NK-92 treated with Interleukin-12 subunit alpha and Interleukin-12 subunit beta, amount 100 ng/mL, for 24 hours (cell line): ENCODE results near the gene MAP3K3.

Source experiments
- DNase-seq: peaks from one replicate; lab custom pipeline; 2025; lab: John Stamatoyannopoulos, UW

Gene MAP3K3

DNA sequence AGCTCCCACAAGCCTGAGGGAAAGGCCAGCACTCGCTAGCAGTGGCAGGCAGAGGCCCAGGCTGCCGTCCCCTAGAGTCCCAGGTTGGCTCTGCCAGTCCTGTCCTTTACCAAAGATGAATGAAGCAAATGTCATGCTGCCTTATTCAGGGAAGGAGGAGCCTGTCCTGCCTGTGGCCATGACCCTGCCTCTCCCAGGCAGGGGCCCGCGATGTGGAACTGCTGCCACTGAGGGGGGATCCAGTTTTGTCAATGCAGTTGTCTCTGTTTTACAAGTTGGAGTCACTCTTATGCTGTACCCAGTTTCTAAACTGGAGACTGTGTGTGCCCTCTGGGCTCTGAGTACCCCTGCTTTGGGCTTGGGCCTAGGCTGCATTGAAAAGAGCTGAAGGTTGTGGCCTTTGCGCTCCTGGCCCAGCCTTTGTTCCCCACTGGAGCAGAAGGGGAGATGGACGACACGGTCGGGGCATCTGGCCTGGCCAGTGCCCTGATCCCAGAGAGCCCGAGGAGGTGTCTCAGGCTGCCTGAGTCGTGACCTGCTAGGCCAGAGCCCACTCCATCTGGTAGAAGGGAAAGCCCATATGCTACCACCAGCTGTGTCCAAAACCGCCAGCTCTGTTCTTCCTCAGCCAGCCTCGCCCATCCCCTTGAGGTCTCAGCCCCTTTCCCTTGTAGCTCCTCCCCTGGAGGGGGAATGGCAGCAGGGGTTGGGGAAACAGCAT, 72.2 kb downstream of the MAP3K3 start:
- DNase-seq: no peak

DNA sequence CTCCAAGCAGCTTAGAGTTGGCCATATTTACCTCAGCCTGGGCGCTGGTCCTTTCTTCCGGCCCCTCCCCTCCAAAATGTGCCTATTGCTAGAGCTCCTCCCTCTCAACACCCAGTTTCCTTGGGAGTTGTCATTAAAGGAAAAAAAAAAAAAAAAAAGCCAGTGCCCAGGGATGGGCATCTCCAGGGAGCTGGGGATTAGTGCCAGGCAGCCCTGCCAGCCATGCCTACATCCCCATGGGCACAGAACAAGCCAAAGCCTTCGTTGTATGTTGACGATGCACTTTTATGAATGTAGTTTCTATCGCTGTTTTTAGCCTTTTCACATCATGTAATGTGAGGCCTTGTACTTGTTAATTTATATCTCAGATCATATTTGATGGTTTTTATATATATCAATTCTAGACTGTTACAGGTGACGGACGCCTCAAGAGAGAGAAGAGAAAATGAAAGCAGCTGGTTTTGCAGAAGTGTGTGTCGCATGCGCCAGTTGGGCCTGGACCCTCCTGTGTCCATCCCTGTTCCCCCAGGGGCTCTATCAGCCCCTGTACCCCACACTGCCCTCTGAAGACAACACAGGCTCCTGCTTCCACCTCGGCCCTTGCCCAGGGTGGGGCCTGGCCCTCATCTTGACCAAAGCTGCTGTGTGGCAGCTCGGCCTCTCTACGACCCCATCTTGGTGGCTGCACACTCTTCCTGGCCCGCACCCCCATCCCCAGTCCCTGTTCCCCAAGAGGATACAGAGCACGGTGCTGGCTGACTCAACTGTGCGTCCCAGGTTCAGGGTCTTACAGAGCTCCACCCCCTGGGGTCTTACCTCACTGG, 72.9 kb downstream of the MAP3K3 start:
- DNase-seq: no peak

DNA sequence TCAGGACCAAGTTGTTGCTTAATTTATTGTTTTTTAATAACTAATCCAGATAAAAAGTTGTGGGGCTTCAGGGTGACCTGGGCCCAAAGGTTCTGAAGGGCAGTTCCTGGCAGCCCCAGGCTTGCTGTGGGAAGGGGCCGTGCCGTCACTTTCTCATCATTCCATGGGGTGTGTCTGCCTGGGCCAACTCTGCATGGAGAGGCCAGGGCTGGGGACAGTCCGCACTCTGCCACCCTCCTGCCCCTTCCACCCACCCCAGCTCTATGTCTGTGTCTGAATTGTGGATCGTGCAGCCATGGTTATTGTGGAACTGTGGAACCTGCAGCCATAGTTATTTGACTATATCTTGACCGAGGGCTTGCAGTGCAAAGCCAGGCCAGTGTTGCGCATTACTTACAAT, 73.7 kb downstream of the MAP3K3 start:
- DNase-seq: no peak

GRCh38 chr17:63696381-63696961, 74.3 kb downstream of the MAP3K3 start:
- DNase-seq: no peak

DNA sequence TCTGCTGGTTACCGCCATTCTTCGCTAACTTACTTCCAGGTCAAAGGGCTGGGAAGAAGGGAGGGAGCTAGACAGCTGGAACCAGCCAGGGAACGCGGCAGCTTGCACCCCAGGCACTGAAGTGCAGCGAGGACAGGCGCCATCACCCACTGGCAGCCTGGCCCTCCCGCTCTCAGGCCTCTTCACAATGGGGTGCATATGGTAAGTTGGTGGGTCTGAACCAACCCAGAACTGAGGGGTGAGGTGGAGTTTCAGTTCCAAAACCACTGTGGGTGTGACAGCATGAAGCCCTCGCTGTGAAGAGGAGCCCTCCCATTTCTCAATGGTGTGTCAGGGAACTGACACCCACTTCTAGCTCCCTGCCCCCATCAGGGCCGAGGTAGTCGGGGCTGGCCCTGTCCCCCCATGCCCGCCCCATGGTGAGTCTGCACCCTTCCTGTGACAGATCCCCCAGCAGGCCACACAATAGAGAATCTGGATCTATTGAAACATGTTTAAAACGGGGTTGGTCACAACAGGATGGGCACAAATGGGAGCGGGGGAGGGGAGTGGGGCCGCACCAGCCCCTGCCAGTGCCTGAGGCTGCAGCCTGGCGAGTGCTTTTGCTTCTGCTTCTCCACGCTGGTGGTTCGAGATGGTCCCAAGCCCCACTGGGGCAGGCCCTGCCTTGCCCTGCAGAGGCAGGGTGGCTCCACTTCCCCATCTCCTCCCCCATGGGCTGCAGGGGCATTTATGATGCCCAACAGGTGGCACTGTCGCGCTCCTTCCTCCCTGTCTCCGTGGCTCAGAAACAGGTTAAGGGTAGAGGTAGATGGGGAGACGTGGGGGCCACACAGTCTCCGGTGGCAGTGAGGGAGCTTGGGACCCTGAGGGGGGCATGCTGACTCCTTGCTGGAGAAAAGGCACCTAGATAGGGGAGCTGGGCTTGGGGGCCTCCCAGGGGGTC, 75.4 kb downstream of the MAP3K3 start:
- DNase-seq: peak; percentile 37

GRCh38 chr17:63698381-63698885, 76.2 kb downstream of the MAP3K3 start:
- DNase-seq: no peak

DNA sequence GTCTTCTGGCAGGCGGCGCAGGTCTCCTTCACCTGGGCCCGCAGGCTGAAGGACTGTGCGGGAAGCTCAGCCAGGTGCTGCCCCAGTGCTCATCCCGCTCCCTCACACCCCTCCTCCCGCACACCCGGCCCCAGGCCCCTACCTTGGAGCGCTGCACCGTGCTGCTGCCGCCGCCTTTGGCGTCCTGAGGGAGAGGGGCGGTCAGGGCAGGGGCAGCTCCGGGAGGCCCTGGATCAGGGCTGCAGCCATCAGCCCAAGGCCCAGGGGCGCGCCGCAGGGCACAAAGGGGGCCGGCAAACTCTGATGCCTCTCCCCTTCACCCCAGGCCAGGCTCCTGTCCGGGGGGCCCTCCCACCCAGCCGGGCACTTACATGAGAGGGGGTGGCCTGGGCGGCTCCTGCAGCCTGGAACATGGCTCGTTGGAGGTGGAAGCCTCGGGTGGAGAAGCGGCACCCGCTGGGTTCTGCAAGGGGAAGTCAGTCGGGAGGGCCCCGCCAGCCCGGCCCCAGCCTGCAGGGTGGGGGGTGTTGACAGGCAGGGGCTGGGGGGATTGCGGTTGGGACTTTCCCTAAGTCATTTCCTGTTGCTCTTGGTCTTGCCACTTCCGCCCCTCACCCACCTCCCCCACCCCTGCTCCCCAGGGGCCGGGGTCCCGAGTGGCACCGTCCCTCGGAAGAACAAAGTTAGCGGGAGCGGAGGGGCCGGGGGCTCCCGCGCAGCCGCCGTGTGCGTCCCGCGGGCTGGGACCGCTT, 76.8 kb downstream of the MAP3K3 start:
- DNase-seq: peak; percentile 92

DNA sequence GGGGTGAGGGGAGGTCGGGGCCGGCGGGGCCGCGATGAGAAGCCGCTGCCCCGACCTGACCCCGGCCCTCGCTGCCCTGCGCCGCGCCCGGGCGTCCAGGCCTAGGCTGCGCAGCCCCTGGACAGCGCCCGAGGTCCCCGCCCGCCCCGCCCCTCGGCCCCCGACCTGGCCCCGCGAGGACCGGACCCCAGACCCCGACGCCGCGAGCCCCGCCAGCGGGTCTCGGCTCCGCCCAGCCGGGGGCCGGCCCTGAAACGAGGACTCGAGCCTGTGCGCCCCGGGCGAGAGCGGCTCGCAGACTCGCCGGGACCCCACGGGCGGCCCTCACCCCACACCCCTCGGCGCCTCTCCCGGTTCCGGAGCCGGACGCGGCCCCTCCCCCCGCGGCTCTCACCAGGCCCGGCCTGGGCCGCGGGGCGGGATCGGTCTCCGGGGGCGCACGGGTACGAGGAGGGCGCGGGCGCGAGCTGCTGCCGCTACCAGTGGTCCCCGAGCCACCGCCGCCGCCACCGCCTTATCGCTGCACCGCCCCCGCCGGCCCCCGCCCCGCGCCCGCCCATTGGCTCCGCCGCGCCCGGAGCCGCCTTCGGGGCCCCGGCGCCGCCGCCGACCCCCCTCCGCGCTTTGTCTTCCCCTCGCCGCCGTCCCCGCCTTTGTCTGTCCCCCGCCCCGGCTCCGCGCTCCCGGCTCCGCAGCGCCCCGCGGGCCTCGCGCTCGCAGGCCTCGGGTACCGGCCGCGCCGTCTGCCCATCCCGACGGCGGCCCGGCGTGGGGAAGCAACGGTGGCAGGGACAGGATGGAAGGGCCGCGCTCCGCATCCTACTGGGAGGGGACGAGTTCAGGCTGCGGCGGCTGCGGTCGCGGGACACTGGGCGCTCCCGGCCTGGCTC, 77.7 kb downstream of the MAP3K3 start, which contains the start of gene LIMD2:
TSS of gene LIMD2 (minus strand) at position 488 of the 890 bp plus-strand sequence. CDS start 827 bp downstream, outside the sequence.
- DNase-seq: peak; percentile 80

GRCh38 chr17:63700528-63701455, 78.6 kb downstream of the MAP3K3 start:
- DNase-seq: peak; percentile 75

GRCh38 chr17:63701456-63701820, 79.2 kb downstream of the MAP3K3 start:
- DNase-seq: no peak

GRCh38 chr17:63701868-63702720, 79.9 kb downstream of the MAP3K3 start:
- DNase-seq: peak; percentile 82

GRCh38 chr17:63702721-63703015, 80.5 kb downstream of the MAP3K3 start:
- DNase-seq: no peak

GRCh38 chr17:63703029-63703428, 80.8 kb downstream of the MAP3K3 start:
- DNase-seq: no peak

DNA sequence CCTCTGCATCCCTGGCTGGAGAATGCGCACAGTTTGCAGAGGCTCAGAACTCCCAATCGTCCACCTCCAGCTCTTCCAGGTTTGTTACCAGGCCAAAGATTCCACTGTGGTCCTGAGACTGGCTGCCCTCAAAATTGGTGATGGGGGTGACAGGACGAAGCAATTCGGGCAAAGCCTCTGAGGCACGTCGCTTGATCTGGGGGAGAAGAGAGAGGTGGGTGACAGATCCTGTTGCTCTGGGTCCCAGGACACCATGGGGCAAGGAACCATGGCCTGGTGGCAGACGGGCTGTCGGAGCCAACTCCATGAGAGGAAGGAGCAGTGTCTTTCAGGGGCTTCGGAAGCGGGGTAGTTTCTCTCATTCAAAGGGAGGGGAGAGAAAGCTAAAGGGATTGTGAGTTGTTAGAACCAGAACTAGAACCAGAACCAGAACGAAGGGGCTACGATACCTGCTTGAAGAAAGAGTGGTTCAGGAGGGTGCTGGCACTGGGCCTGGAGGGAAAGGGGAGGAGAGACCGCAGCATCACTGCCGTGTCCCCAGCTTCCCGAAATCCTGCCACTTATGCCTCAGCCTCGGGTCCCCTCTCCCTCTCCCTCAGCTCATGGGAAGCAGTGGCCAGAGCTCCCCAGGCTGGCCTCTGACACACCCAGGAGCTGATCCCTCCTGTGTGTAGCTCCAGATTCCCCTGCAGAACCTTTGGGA, 81.5 kb downstream of the MAP3K3 start:
- no peak for DNase-seq

GRCh38 chr17:63704259-63704576, 82.0 kb downstream of the MAP3K3 start:
- no peak for DNase-seq

GRCh38 chr17:63704836-63705235, 82.6 kb downstream of the MAP3K3 start:
- no peak for DNase-seq

- DNase-seq: no peak
Measured at GRCh38 chr17:63705657-63706056, 83.4 kb downstream of the MAP3K3 start.
